ENCODE data around the gene PDE11A.

Gene PDE11A

GRCh38 chr2:177589186-177589585 is 483.4 kb downstream of the PDE11A start:
- DNase-seq = no peak

DNA sequence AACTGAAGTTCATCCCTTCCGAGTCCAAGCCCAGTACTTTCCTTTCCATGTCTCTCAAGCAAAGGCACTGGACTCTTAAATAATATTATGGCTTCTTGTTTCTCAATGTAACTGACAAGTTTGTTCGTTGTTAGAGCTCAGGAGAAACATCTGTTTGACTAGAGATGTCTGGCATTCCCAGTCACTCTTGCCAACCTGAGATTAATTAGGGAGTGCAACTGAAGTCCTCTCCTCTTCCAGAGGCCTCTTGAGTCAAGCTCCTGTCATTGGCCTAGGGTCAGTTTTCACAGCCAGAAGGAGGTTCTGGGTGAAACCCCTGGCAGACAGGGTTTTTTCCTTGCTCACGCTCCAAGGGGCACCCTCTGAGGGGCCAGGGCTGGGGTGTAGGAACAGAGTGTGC is 483.9 kb downstream of the PDE11A start:
- no peak for DNase-seq

- DNase-seq = no peak
Measured at GRCh38 chr2:177587371-177587770, 485.2 kb downstream of the PDE11A start.

DNA sequence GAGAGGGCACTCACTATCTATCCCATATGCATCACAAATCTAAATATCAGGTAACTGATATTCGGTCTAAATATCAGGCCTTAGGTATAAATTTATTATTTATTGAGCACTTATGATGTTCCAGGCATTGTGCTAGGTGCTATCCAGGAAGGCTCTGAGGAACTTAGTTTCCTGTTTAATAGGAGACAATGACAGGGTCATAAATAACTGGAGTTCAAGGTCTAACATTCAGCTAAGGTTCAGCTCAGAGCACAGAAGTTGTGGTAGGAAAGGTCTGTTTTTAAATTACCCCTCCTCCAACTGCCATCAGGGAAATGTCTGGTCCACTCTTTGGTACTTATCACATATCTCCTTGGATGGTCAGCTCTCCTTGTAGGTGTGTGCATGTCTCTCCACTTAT is 486.4 kb downstream of the PDE11A start:
- DNase-seq = no peak

DNA sequence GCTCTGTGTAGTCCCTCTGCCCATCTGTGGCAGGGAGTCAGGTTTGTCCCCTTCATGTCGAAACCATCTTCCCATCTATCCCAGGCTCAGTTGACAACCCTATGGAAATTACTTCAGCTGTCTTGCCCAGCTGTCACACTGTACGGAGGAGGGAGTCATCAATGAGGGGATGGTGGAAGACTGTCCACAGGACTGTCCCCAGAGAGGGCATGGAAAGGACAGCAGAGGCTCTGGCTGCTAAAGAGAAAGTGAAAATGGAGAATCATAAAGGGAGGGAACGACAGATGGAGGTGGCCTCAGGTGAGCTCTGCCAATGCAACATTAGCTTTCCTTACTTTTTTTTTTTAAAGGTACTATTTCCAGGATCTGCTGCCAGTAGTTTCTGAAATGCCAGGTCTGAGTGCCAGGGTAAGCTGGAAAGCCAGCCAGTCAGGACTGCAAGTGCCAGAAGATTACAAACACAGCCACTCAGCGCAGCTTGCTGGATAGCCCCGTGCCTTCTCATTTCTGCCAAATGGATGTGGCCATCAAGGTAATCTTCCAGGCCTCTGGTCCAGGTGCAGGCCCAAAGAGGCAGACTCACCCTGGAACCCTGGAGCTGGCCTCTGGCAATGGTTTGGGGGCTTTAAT is 487.2 kb downstream of the PDE11A start:
- no peak for DNase-seq

DNA sequence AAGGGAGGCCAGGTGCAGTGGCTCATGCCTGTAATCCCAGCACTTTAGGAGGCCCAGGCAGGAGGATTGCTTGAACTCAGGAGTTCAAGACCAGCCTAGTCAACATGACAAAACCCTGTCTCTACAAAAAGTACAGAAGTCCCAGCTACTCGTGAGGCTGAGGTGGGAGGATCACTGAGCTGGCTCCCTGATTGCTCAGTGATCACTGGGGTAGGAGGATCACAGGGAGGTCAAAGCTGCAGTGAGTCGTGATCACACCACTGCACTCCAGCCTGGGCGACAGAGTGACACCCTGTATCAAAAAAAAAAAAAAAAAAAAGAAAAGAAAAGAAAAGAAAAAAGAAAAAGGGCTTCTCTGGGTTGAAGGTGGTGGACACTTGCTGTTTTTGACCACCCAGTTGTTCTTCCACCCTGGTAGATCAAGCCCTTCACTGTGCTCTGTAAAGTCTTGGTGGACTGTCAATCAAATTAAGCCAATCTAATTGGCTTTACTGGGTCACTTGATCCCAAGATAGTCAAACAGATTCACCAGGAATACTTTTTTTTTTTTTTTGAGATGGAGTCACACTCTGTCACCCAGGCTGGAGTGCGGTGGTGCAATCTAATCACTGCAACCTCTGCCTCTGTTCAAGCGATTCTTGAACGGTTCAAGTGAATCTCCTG is 488.4 kb downstream of the PDE11A start:
- DNase-seq = no peak

GRCh38 chr2:177582000-177582399 is 490.6 kb downstream of the PDE11A start:
- no peak for DNase-seq

- no peak for DNase-seq
Measured at GRCh38 chr2:177579486-177580036, 493.0 kb downstream of the PDE11A start.

- DNase-seq = no peak
Measured at GRCh38 chr2:177578454-177578853, 494.1 kb downstream of the PDE11A start.

- DNase-seq = no peak
Measured at GRCh38 chr2:177577075-177577474, 495.5 kb downstream of the PDE11A start.

DNA sequence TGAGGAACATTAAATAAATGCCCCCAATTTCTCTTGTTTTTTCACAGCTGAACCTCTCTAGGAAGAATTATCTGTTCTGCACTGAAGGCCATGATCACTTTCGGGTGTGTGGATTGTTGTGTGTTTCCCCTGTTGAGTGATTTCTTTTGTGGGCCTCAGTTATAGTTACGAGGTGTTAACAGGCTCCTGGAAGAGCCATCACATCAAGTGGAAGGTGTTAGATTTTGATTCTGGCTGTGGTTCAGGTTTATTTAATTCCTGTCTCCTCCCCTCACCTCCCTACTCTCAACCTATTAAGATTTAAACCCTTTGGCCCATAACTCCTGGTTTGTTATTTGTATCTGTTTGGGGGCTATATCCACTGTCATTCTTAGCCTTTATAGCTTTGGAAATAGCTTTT is 497.2 kb downstream of the PDE11A start:
- no peak for DNase-seq

DNA sequence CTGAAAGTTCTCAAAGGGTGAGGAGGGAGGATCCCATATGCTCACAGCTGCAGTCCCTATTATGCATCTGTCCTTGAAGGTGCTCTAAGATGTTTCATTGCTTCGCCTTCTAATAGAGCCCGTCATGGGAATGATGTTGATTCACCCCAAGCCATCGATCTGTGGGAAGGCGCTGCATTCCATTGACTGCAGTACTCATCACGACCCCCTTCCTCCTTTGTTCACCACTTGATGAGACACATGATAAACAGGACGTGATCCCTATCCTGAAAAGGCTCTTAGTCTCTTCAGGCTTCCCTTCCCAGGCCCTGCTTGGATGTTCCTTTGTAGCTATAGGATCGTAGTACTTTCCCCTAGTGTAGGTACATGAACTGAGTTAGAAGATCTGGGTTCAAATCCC is 498.2 kb downstream of the PDE11A start:
- no peak for DNase-seq

Data from stimulated activated CD4-positive, alpha-beta T cell treated with anti-CD3 and anti-CD28 coated beads, Interleukin-2, amount 100 ng/mL, for 24 hours (primary cell).